Testis (tissue), 2 donors: ENCODE results near the gene HDAC6.

ENCODE experiments used
- CTCF ChIP-seq, 3 experiments: fragments of 450-650 bp in 2 of 3; fragments of 200-600 bp in 1 of 3; sonication (generic) in 1 of 3; IDR thresholded peaks; one replicate each; pipeline ENCODE4 v1.5.1; 2016 to 2019; ENCODE audit warnings: antibody characterized with exemption in 3 of 3, mild to moderate bottlenecking in 2 of 3, moderate library complexity in 1 of 3
- POLR2A ChIP-seq: fragments of 450-650 bp; IDR thresholded peaks from one replicate; pipeline ENCODE4 v1.6.1; 2017; ENCODE audit warnings: antibody characterized with exemption, mild to moderate bottlenecking, moderate library complexity

DNA sequence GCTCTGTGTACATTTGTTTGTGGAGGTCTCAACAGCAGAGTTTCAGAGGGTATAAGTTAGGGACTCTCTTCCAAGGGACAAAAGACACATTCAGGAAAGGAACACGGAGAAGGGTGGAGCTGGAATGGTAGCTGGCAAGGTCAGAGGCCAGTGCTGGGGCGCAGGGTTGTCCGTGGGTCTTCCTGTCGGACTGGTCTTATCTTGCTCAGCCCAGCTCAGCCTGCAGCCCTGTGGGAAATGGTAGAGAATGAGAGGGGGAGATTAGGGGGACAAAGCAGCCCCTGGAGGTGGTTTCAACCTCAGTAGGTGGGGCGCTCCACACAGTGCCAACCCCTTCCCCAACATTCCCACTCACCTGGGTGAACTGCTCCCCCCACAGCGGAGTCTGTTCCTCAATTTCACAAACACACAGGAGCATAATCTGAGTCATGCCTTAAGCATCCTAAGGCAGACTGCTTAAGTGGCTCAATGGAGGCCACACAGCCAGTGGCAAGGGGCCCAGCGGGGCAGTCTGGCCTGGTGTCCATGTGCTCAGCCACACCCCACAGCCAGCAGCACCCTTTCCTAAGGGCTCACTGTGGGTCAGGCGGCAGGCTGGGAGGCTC is 6.9 kb upstream of the HDAC6 start:
- TF ChIP-seq CTCF (IDR thresholded peaks at IDR 0.05), result no peak
- TF ChIP-seq POLR2A, result no peak
